Fibroblast of villous mesenchyme (primary cell): ENCODE results near the gene GPR142. TPM values are rescaled to one million over a fixed set of nuclear protein-coding genes. Genes with fewer than 3 reads are reported as not detected.

Source experiments
- DNase-seq: peaks from one replicate; pipeline ENCODE4 v3.0.0-alpha.2; 2010; ENCODE audit warnings: low read depth
- H3K4me3 ChIP-seq: 2 replicates; pipeline ENCODE4 v1.5.1; 2011; ENCODE audit warnings: low read depth, mild to moderate bottlenecking, low read length
- total RNA-seq: library from RNA; depleted of rRNA; stranded (reverse); fragments of >200 nt; gene quantifications from 2 replicates; pipeline ENCODE4 v1.2.3, GENCODE V29; 2012
- TF ChIP-seq, protein P1 (sequence below): IDR thresholded peaks from 2 replicates; pipeline ENCODE4 v1.5.1; 2012; ENCODE audit warnings: low read depth, mild to moderate bottlenecking, low read length; ENCODE audit not compliant: insufficient read depth

GPR142 gene
- total RNA-seq, 1 donor, result not detected

DNA sequence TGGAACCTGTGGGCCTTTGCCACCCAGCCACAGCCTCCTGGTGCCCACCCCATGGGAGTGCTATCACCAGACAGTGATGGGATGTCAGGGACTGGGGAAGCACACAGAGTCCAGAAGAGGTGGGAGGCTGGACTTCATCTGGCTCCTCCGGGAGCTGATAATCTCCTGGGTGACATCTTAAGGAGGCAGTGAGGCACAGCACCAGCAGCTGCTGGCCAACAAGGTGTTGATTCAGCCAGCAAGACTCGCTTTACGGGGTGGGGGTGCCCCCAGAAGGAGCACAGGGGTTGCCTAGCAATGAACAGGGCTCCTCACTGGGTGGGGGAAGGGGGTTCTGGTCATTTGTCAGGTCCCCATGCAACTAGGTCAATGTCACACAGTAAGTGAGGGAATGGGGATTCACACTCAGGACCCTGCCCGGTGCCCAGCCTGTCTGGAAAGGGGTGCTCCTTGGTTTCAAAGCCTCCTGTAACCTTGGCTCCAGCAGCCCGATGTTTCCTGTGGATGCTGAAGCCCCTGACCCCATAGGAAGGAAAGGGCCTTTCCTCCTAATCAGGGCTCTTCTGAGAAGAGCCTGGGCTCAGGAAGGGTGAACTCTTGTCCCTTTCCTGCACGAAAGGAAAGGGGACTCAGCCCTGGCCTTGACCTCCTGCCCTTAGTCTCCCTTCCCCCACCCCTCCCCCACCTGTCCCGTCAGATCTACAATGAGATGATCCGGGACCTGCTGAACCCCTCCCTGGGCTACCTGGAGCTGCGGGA lies 23.6 kb upstream of the GPR142 start:
- TF ChIP-seq, protein P1, sequence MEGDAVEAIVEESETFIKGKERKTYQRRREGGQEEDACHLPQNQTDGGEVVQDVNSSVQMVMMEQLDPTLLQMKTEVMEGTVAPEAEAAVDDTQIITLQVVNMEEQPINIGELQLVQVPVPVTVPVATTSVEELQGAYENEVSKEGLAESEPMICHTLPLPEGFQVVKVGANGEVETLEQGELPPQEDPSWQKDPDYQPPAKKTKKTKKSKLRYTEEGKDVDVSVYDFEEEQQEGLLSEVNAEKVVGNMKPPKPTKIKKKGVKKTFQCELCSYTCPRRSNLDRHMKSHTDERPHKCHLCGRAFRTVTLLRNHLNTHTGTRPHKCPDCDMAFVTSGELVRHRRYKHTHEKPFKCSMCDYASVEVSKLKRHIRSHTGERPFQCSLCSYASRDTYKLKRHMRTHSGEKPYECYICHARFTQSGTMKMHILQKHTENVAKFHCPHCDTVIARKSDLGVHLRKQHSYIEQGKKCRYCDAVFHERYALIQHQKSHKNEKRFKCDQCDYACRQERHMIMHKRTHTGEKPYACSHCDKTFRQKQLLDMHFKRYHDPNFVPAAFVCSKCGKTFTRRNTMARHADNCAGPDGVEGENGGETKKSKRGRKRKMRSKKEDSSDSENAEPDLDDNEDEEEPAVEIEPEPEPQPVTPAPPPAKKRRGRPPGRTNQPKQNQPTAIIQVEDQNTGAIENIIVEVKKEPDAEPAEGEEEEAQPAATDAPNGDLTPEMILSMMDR, result no peak
- no peak overlapping the region for H3K4me3 ChIP-seq
- no peak for DNase-seq

DNA sequence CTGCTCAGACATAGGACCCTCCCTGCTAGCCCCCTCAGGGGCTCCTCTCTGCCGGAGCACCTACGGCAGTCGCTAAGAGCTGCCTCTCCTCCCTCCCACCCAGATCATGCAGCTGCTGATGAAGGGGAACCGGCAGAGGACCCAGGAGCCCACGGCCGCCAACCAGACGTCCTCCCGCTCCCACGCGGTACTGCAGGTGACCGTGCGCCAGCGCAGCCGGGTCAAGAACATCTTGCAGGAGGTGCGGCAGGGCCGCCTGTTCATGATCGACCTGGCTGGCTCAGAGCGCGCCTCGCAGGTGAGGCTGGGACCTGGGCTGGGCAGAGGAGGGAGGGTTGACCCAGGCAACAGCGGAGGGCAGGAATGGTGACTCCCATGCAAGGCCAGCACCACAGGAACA lies 22.6 kb upstream of the GPR142 start:
- TF ChIP-seq, protein P1, result no peak
- DNase-seq, result no peak

GRCh38 chr17:74345433-74346241 lies 21.7 kb upstream of the GPR142 start:
- DNase-seq, result no peak
- TF ChIP-seq, protein P1, result no peak
- no peak overlapping the region for H3K4me3 ChIP-seq

More for the DNA sequence above, 22.6 kb upstream of the GPR142 start:
- no peak overlapping the region for H3K4me3 ChIP-seq

- no peak overlapping the region for H3K4me3 ChIP-seq
- TF ChIP-seq, protein P1, result no peak
- no peak for DNase-seq
Observed at GRCh38 chr17:74347646-74348045, 19.7 kb upstream of the GPR142 start.

GRCh38 chr17:74349120-74349519 lies 18.2 kb upstream of the GPR142 start:
- TF ChIP-seq, protein P1, result no peak
- H3K4me3 ChIP-seq, result no peak overlapping the region
- DNase-seq, result no peak

- H3K4me3 ChIP-seq, result no peak overlapping the region
- TF ChIP-seq, protein P1, result no peak
- no peak for DNase-seq
Observed at GRCh38 chr17:74350486-74350885, 16.8 kb upstream of the GPR142 start.
